SKM-1 treated with dmso at 0.1 percent for 144 hours (cell line): ENCODE measurements around the gene FAT2.
"Not testable (repeated sequence)": the region's sequence is repeated elsewhere in the genome, so short reads cannot be mapped to it uniquely, and the experiment has no call there.

Experiments
- DNase-seq: peaks from one replicate; lab custom pipeline; 2025; ENCODE audit not compliant: unreplicated experiment; lab: John Stamatoyannopoulos, UW

The FAT2 gene

DNA sequence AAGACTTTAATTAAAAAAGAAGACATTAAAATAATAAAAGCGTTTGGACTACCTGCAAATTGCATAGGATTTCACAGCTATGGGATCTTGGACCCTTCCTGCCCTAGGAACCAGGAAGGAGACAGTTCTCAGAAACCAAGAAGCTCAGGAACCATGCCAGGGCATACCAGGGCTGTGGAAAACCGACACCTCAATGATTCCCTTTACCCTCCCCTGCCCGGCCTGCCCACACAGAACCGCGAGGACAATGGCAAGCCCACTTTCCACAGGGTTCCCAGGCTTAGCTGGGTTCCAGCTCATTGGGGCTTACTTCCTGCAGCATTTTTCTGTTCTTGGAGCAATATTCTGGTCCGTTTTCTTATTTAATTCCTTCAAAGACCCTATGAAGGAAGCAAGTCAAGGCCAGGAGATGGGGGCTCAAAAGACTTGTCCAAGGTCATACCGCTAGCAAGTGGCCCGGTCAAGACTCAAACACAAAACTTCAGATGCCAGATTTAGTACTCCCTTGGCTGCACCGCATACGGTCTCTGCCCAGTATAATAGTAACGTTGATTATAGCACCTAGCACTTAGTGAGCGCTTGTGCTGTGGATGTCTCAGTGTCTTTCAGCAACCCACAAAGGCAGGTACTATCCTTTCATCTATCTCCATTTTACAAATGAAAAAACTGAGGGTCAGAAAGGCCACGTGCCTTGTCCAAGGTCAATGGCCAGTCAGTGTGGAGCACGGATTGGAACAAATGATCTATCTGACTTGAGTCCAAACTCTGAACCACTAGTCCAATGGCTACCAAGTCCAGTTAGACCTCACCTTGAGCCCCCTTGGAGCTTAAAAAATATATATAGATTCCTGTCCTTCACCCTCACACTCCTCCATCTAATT lies 6.8 kb downstream of the FAT2 start:
- DNase-seq = no peak

DNA sequence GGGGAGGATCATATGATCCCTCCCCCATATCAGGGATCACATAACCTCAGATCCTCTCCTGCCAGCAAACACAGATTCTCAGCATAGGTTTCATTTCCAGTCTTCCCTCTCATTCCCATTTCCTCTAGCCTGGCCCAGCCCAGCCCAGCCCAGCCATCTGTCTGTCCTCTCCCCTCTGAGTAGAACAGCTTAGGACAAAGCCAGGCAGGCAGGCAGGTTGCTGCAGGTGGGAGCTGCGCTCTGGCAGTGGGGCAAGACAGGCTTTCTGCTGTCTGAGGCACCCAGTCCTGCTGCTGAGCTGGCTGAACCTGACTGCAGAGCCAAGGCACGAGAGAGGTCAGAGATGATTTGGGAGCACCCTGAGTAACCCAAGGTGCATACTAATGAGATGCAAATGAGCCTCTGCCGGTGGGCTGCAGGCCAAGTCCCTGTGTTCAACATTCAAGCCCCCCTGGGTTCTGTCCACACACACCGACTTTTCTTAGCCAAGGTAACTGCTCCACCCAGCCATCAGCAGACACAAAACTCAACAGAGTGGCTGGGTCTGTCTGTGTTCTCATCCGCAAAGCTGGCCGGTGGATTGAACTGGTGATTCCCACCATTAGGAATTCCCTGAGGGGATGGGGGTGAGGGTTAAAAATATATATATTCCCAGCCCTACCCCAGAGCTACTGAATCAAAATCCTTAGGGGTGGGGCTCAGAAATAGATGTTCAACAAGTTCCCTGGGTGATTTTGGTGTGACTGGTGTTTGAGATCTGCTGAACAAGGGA lies 9.1 kb downstream of the FAT2 start:
- DNase-seq = no peak

DNA sequence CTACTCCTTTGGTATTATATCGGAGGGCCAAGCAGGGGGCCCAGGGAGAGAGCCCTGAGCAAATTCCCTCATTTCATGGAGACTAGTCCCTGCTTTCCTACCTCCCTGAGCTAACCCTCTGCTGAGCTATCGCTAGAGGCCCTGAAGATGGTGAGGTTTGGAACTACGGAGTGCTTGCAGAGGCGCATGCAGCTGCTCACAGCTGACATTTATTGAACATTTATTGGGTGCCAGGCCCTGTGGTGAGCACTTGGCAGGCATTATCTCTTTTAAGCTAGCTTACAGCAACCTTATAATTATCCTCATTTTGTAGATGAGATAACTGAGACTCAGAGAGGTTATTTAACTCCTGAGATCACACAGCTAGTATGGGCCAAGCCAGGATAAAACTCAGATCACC lies 9.8 kb downstream of the FAT2 start:
- no peak for DNase-seq

DNA sequence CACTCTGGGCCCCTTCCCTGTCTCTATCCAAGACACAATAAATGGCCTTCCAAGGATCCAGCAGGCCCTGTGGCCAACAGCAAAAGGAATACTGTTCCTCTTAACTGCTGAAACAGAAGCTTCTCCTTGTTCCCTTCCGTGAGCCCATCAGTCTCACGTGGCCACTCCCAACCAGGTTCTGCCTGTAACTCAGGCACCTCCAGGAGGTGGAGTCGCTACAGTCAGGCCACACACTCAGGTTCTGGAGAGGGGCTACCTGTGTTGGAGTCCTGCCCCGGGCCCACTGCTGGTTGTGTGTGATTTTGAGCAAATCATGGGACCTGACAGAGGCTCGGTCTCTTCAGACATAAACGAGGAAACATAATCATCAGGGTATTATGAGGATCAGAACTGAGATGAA lies 10.3 kb downstream of the FAT2 start:
- no peak for DNase-seq

DNA sequence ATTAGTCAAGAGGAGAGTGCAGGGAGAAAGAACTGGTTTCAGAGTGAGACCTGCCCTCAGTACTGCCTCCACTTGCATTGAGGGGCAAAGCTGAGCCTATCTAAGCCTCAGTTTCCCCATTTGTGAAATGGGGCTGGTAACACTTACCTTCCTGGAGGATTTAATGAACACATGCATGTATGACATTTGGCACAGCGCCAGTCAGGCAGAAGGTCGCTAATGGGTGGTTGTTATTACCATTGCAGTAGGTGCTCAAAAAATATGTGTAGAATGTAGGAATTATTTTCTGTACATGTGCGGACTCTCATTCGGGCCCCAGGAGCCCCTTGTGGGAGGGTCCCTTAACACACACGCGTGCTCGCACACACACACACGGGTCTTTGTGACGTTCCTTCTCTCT lies 10.9 kb downstream of the FAT2 start:
- DNase-seq = no peak

DNA sequence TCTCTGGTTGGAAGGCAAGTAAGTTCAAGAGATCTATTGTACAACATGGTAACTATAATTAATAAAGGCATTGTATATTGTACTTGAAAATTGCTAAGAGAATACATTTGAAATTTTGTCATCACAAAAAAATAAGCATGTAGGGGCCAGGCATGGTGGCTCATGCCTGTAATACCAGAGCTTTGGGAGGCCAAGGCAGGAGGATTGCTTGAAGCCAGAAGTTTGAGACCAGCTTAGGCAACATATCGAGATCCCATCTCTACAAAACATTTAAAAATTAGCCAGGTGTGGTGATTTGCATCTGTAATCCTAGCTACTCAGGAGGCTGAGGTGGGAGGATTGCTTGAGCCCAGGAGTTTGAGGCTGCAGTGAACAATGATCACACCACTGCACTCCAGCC lies 12.0 kb downstream of the FAT2 start:
- not testable (repeated sequence) for DNase-seq

DNA sequence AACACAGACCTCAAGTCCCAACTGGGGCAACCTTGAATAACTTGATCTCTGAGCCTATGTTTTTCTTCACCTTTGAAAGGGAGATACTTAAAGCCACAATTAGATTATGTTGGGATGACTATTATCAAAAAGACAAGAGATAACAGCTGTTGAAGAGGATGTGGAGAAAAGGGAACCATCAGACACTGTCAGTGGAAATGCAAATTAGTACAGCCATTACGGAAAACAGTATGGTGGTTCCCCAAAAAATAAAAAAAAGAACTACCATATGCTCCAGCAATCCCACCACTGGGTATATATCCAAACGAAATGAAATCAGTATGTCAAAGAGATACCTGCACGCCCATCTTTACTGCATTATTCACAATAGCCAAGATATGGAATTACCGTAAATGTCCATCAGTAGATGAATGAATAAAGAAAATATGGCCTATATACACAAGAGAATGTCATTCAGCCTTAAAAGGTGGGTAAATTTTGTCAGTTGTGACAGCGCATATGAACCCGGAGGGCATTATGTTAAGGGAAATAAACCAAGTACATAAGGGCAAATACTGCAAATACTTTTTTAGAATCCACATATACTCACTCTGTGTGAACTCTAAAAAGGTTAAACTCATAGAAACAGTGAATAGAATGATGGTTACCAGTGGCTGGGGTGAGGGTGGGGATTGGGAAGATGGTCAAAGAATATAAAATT lies 12.7 kb downstream of the FAT2 start:
- no peak for DNase-seq

DNA sequence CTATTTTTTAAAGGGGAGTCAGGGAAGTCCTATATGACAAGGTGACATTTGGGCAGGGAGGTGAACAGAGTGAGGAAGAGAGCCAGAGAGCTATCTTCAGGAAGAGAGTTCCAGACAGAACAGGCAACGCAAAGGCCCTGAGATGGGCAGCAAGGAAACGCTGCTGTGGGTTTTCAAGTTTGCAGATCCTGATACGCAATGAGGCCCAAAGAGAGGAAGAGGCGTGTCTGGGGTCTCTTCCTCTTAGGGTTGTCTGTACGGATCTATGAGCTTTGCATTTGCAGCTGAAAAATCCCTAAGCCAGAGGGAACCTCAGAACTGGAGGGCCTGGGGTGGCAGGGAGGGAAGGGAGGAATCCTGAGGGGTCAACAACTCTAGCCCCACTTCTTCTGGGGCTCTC lies 13.6 kb downstream of the FAT2 start:
- DNase-seq = peak; percentile 75

DNA sequence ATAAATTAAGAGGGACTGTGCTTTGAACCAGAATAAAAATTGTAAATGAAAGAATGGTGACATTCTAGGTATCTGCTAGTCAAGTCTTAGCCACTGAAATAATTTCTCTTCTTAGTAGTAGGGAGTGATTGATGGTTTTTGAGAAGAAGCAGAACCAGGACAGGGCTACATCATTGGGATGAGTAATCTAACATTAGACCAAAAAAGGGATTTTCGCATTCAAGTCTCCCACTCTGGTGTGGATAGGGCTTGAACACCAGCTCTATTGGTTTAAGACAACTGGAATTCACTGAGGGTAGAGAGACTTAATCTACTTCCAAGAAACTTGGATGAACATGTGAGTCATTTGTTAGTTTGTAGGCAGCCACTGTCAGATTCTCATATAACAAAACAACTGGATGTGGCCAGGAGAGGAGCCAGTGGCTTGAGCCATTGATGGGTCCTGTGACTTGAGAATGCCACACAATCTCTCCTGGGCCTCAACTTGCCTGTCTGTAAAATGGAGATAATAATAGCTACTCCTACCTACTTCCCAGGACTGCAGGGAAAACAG lies 16.6 kb downstream of the FAT2 start:
- no peak for DNase-seq

DNA sequence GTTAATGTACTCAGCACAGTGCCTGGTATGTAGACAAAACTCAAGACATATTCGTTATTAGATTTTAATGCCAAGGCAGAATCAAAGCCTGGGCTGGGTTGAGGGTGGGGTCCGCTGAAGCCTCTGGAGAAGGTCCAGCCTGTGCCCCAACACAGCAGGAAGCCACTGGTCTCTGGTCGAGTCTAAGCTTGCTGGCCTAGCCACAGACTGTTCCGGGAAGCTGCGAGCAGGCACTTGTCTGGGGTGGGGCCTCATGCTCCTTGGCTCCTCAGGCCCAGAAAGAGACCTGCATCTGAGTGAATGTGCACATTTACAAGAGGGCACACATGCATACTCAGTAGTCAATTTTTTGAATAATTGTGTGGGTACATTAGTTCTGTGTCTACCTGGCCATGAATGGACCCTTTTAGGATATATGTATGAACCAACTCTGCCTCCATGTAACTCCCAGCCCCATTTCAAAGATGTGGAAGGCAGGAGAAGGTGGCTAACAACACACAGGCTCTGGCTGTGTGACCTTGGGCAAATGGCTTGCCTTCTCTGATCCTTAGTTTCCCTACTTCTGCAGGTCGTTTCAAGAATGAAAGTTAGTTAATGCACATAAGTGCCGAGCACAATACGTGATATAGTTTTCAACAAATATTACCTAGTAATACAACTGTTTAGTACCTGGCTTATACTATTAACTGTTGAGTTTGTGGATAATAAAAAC lies 18.3 kb downstream of the FAT2 start:
- no peak for DNase-seq

DNA sequence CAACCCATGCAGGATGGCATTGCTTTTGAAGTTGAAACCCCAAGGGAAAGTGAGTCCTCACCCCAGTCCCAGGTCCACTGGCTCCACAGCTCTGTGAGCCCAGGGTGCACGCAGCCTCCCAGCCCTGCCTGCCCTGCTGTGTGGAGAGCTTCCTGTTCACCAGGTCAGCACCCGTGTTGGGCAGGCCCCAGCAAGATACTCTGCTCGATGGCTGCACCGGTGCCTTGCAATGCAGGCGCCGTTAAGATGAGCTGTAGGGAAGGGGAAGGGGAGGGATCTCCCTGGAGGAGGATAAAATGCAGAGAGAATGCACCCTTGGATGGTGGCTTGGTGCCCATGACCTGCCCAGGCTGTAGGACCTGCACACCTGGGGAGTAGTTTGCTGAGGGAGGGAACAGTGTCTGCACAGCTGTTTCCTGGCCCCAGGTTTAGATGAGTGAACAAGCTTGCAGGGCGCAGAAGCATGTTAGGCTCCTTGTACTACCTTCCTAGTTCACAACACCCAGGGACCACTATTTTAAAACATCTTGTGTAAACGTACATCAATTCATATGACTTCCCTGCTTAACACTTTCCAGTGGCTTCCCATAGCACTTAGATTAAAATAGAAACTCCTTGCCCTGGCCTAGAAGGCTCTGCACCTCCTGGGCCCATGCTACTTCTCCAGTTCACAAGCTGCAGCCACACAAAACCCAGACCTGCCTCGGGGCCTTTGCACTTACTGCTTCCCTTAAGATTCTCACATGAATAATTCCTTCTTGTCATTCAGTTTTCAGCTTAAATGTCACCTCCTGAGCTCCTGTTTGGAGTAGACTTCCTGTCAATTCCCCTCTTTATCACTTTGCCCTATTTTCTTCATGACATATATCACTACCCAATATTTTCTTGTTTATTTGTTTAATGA lies 19.6 kb downstream of the FAT2 start:
- no peak for DNase-seq

DNA sequence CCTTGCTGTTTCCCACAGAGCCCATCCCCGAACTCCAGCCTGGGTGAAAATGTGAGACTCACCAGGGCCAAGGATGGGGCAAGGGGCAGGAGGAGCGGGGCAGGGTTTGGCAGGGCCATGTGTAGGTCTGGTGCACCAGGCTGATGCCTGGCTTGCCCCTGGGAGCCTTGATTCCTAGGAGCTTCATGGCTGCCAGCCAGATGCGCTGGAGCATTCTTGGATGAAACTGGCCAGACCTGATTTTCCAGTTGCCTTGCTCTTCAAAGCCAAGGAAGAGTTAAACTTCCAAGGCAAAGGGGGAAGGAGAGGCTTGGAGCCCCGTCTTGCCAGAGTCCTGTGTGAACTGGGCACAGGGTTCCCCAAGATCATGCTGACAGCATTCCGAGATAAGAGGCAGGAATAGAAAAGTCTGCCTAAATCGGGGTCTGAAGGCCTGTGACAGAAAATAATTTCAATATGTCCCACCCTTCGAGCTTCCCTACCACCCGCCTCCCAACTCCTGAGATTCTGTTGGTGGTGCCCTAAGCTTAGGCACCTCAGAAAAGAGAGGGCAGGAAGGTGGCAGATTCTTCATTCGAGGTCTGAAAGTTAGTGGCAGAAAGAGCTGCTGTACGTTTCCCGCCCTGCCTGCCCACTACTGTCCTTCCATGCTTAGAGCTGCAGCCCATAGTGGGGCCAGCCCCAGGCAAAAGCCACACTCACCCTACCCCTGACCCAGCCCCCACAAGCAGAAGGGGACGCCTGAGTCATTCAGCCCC lies 20.4 kb downstream of the FAT2 start:
- DNase-seq = no peak

DNA sequence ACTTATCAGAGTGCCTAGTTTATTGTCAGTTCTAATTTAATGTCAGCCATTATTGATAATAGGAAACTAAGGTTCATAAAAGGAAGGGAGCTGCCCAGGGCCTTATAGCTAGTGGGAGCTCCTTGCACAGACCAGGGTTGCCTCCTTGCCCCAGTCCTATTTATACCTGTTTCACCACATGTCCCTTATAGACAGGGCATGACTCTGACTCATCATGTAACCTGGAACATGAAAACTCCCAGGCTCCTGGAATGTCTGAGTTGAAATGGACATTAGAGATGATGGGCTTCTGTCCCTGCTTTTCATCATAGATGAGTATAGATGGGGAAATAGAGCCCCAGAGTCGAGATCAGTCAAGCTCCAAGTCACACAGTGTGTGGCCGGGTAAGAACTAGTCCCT lies 21.1 kb downstream of the FAT2 start:
- no peak for DNase-seq

DNA sequence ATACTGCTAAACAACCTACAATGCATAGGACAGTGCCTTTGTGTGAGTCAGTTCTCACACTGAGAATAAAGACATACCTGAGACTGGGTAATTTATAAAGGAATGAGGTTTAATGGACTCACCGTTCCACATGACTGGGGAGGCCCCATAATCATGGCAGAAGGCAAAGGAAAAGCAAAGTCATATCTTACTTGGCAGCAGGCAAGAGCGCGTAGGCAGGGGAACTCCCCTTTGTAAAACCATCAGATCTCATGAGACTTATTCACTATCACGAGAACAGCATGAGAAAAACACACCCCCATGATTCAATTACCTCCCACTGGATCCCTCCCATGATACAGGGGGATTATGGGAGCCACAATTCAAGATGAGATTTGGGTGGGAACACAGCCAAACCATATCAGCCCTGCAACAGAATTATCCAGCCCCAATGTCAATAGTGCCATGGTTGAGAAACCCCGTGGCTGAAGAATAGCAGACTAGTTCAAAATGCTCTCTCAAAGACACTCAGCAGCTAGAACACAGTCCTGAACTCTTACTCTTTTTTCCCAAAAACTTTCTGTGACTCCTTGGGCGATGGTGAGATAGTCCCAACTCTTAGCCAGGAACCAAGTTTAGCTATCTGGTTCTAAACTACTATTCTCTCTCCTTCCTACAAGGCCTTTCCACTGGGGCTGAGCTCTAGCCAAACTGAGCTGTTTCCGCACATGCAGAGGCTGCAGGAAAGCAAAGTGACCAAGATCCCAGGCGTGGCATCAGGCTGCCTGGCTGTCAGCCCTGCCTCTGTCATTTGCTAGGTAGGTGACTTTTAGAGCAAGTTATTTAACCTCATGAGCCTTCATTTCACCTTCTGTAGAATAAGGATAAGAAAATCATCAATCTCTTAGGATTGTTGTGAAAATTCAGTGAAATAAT lies 21.7 kb downstream of the FAT2 start:
- no peak for DNase-seq

DNA sequence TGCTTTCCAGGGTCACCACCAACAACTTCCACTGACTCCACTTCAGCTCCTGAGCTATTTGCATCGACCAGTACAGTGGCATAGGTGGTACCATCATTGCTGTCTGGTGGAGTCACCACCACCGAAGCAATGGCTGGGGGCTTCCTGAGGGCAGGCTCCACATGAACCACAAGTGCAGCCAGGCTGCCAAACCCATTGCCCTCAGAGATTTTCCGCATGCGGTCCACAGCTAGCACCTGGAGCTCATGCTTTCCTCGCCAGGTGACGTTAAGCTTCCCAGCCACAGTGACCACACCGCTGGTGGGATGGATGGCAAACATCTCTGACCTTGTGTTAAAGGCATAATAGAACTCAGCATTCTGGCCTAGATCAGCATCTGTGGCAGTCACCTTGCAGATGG lies 23.1 kb downstream of the FAT2 start:
- DNase-seq = no peak

DNA sequence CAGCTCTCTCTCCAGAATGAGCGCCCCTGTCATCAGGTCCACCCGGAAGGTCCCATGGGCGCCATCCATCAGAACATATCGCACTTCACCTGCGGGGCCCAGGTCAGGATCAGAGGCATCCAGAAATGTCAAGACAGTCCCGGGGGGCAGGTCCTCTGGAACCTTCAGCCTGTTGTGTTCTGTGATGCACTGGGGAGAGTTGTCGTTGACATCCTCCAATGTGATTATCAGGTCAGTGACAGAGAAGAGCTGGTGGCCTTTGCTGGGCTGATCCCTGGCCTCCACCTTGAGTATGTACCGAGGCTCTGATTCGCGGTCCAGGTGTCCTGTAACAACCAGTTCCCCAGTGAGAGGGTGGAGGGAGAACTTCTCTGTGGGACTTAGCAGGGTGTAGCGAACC lies 25.2 kb downstream of the FAT2 start:
- DNase-seq = no peak

DNA sequence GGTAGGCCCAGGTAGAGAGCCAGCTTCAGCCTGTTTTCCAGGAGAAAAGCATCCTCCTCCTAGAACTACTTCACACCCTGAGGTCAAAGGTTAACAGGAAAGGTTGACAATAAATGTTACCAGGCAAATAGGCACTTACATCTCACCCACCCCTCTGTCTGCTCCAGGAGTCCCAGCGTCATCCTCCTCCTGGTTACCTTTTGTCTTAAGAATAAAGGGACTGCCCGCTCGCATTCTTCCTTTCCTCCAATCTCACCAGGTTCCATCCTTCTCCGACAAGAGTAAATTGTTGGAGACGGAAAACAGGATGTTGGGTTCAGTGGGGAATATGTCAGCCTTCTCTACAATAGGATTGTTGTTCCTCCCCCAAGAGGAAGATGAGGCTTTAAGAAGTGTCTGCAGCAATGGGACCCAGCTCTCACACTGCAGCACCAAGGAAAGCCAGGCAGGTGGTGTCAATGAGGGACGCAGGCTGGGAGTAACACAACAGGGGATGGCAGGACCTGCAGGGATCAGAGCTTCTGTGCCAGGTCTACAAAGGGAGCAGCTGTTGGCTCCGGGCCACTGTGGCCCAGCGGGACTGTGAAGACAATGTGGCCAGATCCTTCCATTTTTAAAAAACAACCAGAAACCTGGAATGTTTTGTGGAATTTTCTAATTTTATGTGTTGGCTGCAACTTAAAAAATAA lies 29.0 kb downstream of the FAT2 start:
- no peak for DNase-seq

DNA sequence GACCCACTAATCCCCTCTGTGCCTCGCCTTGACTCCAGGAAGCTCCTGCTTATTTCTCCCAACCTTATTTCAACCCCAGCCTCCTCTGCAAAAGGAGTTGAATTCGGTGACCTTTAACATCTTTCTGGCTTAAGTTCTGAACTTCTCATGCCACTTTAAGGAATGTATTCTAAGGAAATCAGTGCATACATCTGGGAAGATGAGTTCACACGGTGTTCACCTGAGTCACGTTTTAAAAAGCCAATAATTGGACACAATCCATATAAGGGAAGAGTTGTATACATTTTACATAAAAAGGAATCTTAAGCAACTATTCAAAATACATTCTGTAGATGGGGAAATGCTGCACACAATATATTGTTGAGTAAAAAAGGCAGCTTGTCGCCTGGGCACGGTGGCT lies 33.2 kb downstream of the FAT2 start:
- DNase-seq = no peak
